HL-60/S4 (cell line): ENCODE measurements around the gene EBP.

Source experiments
- in situ Hi-C: fragments of 300-500 bp; cut with MboI; formaldehyde crosslinking; loops from 2 replicates; pipeline ENCODE4 v1.14.3; 2022; ENCODE audit warnings: low sequenced_read_pairs

EBP gene

GRCh38 chrX:48573690-48574269, 52.2 kb downstream of the EBP start:
- in situ Hi-C loops: no loop called here

GRCh38 chrX:48574270-48575266, 53.0 kb downstream of the EBP start, which contains the start of gene RBM3:
Gene RBM3, plus strand, starts transcription at chrX:48574484. Its CDS starts 697 bp downstream, at chrX:48575181.
- in situ Hi-C loops: no loop called here

- in situ Hi-C loops: no loop called here
Measured at GRCh38 chrX:48575642-48576041, 54.0 kb downstream of the EBP start.

- in situ Hi-C loops: no loop called here
Measured at GRCh38 chrX:48576108-48576507, 54.5 kb downstream of the EBP start.
